ENCODE data around the gene EPHB2.

The EPHB2 gene

DNA sequence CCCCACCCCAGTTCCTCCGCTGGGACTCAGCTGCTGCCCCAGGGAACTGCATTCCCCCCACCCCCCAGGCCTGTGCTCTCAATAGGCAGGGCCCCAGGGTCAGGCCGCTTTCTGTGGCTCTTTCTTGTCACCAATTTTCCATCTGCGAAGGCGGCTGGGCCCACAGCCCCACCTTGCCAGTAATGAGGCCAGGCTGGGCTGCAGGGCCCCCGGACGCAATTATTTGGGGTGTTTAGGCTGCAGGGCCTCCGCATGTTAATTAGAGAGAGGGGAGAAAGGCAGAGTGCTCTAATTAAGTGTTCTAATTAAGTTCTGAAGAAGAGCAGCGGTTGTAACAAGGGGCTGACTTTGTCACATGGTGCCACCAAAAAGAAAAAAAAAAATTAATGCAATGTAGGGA is 71.8 kb downstream of the EPHB2 start:
- DNase-seq = no peak

DNA sequence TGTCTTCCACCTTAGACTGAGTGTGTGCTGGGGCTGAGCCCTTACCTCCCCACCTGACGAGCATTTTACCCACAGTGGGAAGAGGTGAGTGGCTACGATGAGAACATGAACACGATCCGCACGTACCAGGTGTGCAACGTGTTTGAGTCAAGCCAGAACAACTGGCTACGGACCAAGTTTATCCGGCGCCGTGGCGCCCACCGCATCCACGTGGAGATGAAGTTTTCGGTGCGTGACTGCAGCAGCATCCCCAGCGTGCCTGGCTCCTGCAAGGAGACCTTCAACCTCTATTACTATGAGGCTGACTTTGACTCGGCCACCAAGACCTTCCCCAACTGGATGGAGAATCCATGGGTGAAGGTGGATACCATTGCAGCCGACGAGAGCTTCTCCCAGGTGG is 73.7 kb downstream of the EPHB2 start:
- DNase-seq = no peak

DNA sequence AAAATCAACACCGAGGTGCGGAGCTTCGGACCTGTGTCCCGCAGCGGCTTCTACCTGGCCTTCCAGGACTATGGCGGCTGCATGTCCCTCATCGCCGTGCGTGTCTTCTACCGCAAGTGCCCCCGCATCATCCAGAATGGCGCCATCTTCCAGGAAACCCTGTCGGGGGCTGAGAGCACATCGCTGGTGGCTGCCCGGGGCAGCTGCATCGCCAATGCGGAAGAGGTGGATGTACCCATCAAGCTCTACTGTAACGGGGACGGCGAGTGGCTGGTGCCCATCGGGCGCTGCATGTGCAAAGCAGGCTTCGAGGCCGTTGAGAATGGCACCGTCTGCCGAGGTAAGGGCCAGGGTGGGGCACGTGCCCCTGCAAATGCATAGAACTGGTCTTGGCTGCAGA is 74.1 kb downstream of the EPHB2 start:
- DNase-seq = no peak

DNA sequence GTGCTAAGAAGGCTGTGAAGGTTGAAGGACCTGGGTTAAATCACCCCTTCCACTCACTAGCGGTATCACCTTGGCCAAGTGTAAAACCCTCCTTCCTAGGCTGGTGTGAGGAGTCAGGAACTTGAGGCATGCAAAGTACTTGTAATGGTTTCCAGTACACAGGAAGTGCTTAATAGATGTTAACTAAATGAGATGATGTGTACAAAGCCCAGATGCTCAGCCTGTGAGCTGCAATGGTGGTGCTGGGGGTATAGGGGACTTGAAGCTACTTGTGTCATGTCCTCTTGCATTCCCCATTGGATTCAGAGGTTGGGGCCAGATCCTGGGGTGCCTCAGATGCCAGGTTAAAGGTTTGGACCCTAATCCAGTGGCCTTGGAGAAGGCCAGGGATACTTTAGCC is 75.5 kb downstream of the EPHB2 start:
- no peak for DNase-seq

DNA sequence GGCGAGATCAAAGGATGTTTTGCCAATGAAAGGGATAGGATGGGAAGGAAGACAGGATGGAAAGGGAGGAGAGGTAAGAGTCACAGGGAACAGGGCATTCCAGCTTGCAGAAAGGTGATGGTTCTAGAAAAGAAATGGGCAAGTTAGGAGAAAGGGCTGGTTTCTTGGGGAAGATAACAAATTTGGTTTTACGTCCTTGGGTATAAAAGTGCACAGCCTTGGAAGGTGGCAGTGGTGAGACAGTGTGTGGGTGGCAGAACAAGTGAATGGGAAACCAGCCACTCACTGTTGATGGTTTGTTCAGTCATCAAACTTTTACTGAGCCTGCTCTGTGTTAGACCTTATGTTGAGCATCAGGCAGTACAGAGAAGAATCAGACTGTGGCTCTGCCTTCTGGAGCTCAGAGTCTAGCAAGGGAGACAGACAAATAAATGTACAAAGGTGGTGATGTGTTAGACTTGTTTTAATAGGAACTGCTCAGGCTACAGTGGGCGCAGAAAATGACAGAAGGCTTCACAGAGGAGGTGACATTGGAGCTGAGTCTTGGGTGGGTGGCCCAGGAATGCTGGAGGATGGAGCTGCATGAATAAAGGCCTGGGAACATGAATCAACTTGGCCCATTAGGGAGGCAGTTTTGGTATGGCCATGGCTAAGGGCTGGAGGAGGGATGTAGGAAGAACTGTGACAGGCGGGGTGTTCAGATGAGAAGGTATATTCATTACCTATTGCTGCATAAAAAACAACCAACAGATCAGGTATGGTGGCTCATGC is 76.3 kb downstream of the EPHB2 start:
- no peak for DNase-seq

DNA sequence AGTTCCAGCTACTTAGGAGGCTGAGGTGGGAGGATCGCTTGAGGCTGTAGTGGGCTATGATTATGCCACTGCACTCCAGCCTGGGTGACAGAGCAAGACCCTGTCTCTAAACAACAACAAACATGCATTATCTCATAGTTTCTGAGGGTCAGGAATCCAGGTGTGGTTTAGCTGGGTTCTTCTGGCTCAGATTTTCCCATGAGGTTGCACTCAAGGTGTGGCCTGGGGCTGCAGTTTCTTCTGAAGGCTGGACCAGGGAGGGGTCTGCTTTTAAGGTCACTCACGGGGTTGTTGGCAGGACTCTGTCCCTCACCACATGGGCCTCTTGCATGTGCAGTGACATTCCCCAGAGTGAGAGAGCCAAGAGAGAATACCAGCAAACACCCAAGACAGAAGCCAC is 77.0 kb downstream of the EPHB2 start:
- DNase-seq = no peak

DNA sequence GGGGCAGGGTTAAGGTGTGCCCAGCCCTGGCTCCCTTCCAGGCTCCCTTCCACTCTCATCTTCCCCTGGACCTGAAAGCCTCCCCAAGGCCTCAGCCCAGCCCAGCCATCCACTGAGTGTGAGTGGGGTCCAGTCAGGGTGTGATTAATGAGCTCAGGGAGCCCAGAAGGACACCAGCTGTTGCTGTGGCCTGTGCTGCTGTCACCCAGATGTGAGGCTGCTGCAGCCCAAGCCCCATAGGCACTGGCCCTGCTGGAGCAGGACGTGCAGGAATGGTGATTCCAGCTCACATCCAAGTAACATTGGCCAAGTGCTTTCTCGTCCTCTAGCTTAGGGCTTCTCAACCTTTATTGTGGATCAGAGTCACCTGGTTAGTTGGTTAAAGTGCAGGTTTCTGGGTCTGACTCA is 77.6 kb downstream of the EPHB2 start:
- no peak for DNase-seq

DNA sequence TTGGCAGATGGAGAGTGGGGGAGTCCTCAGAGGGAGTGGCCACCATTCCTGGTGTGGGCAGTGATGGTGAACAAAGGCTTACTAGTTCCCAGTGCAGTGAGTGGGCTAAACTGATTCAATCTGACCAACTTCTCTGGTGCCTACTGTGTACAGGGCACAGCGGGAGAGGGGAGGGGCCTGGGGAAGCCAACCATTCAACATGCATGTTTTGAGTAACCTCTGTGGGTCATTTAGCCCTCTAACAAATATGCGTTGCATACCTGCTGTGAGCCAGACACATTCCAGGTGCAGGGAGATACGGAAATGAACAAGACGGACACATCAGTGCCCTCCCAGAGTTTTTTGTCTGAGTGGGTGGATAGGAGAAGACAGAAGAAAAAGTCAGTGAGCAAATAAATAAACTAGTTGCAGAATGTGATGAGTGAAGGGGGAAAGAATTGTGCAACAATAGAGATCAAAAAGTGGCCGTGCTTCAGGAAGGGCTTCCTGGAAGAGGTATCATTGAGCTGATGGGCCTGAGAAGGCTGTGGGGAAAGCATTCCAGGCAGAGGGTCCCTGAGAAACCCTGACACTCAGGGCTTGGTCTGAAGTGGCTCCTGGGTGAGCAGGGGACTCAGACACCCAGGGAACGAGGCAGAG is 78.8 kb downstream of the EPHB2 start:
- DNase-seq = no peak

DNA sequence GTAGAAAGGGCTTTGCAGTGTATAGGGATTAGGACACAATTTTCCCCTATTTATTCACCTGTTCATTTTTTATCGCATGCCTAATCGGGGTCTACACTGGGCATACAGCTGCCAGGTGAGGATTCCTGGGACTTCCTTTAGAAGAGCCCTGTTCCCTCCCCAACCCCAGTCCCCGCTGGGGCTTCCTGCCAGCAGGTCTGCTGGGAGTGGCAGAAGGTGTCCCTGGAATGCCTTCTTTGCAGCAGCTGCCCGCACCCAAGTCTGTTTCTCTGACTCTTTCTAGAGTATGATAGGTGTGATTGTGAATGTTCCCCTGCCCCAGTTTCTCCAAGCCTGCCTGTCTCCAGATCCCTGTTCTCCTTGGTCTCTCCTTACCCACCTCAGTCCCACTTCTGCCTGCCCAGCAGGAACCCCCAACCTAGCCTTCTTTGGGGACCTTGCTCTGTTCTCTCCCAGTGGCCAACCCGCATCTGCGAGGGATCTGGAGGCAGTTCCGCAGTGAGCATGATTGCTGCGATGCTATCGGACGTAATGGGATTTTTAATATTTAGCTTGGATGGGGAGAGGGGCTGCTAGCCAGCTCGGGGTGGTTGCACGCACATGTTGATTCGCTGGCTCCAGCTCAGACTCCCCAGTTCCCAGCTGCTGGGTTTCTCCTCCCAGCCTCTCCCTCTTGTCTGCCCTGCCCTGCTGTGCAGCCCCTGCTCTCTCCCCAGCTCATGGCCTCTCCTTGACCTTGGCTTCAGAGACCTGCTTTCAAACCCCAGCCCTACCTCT is 79.8 kb downstream of the EPHB2 start:
- DNase-seq = no peak

DNA sequence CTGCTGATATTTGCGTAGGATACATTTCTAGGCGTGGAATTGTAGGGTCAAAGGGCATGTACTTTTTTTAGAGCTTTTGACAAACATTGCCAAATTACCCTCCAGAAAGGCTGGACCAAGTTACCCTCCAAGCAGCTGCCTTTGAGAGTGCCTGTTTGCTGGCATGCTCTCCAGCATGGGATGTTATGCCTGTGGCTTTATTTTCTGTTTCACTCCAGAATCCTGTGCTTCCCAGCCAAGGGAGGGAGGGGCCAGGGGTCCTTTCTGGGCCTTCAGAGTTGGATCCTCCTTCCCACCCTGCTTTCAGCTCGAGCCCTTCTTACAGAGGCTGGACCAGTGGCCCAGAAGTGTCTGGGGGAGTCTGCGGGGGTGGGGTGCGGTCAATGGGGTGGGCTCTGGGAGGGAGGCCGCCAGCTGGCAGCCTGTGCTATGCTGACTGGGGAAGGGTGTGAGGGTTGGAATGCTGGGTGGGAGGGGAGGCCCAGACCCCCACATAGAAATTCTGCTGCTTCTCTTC is 81.2 kb downstream of the EPHB2 start:
- DNase-seq = no peak

DNA sequence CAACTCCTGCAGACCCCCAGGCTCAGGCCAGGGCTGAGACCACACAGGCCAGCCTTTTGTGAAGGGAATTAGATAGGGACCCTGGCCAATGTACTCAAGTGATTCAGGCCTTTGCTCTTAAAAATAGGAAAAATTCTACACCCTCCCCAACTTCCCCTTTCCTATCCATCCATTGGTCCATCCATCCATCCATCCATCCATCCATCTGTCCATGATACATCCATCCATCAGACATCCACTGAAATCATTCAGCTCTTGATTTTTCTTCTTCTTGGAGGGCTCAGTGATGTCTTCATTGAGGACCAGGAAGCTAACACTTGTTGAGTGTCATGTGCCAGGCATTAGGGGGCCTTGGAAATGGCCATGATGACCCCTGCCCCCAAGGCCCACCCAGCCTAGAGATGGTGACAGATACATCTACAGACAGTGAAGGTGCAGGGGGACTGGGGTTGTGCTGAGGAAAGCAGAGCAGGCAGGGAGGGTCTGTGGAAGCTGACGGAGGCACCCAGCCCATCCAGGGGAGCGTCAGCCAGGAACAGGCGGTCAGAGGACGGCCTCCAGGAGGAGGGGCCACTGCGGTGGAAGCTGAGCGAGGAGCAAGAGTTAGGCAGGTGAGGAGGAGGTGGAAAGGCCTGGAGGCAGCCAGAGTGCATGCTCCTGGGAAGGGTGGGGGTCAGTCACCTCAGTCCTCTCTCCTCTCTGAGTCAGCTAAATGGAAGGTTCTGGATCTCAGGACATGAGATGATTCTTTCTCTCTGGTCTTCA is 81.9 kb downstream of the EPHB2 start:
- DNase-seq = no peak

DNA sequence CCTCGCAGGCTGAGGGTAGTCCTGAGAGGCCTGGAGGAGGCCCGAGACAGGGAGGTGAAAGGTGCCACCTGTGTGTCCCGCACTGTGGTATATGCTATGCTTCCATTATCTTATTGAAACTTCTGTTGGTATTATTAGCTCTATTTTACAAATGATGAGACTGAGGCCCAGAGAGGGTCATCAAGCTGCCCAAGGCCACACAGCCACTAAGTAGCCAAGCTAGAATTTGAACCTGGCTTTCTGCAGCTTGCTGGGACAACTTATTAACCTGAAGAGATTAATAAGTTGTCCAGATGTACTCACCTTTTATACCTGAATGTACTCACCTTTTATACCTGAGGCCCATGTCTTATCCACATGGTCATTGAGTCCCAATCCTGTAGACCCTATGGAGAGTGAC is 83.0 kb downstream of the EPHB2 start:
- no peak for DNase-seq

DNA sequence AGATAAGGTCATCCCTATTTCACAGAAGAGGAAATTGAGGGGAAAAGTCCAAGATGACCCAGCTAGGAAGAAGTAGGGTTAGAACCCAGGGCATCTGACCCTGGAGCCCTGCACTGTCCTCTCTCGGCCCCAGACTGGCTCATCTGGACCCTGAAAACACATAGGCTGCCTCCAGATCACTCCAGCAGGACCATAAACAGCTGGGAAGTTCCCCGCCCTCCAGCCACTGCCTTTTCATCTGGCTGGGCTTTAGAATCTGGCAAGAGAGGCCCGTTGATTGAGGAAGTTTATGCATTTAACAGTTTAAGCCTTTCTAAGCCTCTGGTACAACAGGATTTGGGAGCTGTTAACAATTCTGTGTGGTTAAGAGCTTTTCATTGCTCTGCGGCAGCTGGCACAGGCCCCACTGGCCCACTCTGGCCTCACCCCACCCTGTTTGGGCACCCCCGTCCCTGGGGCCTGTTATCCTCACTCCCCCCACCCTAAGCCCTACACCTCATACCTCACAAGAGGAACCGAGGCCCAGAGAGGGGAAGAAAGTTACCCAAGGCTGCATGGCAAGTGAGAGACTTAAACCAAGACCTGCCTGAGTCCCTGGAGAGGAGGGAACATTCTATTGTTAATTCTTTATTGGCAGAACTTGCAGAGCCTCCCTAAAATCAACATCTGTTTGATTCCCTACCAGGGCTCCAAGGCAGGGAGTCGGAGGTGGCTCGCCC is 84.2 kb downstream of the EPHB2 start:
- no peak for DNase-seq

DNA sequence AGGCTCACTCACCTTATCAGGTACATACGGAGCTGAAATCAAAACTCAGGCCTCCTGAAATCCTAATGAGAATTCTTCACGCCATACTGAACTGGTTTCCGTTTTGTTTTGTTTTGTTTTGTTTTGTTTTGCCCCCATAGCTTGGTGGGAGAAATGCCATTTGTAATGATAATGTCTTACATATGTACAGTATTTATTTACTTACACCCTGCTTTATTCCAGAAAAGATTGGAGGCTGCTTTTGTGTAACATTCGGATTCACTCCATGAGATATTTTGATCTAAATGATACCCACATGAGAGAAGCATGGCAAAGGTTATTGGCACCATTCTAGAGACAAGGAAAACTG is 84.7 kb downstream of the EPHB2 start:
- no peak for DNase-seq

DNA sequence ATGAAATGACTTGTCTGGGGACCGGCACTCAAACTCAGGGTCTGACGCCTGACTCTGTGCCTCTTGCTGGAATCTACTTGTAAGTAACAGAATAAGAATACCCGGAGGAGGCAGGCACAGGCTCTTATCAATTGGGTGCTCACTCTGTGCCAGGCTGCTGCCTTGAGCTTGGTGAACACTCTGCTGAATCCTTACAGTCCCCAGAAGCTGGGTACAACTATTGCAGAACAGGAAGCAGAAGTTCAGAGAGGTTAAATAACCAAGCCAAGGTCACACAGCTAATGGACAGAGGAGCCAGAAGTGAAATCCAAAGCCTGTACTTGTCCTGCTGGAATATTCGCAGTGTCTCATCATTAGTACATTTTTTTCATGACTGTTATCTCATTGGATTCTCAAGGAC is 86.0 kb downstream of the EPHB2 start:
- DNase-seq = no peak

DNA sequence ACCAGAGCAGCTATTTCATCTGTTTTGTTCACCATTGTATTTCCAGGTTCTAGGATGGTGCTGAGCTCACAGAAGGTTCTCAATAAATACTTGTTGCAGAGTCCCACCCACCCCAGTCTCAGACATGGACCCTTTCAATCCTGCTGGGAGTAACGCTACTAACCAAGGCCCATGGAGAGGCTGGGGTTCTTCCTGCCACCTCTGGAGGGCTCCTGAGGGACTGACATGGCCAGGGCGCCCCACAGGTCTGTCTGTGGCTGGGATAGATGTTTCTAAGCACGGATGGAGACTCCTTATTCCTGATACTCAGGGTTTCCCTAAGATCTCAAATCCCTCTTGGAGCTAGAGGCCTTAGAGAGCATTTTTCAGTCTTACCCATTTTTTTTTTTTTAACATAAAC is 87.4 kb downstream of the EPHB2 start:
- no peak for DNase-seq

DNA sequence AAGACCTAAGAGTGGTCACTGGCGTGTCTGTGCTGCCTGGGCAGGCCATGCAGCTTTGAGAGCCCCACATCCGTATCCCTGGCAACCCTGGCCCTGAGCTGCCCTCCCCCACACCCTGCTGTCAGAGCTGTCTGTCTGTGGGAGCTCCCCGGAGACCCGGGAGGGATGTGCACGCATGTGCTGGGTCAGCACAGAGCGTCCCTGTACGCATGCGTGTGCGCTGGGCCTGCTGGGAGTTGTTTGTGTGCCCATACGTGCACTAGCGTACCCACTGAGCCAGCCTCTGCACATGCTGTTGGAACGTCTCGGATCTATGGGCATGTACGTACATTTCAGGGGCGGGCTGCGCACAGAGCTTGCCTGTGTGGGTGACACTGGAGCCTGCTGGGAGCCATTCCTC is 89.3 kb downstream of the EPHB2 start:
- DNase-seq = no peak

DNA sequence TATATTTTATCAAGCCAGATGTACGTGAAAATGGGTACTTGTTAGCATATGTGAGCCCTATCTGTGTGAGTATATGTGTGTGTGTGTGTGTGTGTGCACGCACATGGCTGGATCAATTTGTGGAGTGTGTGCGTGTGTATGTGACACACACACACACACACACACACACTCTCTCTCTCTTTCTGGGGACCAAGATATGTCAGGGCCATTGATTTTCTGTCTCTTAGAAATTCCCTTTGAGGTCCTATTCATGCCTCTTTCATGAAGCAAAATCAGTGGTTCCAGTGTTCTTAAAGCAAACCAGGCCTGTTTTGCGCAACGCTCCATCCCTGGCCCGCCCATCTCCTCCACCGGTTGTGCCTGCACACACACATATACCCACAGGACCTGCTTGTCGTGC is 90.0 kb downstream of the EPHB2 start:
- no peak for DNase-seq

DNA sequence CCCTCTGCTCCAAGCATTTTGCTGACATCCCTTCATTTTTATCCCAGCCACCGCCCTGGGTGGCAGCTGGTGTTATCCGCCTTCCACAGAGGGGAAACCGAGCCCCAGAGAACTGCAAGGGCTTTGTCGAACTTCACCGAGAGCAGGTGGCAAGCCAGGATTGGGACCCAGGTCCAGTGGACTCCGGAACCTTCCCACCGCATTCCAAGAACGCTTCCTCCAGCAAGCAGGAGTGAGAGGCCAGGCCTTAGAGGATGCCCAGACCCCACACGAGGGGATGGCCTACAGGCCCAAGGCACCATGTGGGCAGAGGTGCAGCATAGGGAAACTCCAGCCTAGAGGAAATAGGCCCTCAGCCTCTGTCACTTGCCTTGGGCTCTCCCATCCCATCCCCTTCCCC is 90.7 kb downstream of the EPHB2 start:
- no peak for DNase-seq

DNA sequence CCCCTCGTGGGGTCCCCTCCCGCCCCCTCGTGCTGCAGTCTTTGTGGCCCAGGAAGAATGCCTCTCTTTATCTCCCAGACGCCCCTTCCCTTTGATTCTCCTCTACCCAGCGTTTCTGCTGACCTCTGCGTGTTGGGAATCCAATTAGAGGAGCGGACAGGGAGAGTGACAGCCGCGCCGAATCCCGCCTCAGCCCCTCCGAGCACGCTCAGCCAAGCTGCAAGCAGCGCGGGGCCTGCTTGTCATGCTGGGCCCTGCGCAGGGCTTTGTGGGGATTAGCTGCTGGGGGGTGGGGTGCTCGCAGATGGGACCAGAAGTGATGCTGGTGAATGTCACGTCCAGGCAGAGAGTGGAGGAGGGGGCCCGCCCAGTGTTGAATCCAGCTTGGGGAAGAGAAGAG is 91.1 kb downstream of the EPHB2 start:
- no peak for DNase-seq

DNA sequence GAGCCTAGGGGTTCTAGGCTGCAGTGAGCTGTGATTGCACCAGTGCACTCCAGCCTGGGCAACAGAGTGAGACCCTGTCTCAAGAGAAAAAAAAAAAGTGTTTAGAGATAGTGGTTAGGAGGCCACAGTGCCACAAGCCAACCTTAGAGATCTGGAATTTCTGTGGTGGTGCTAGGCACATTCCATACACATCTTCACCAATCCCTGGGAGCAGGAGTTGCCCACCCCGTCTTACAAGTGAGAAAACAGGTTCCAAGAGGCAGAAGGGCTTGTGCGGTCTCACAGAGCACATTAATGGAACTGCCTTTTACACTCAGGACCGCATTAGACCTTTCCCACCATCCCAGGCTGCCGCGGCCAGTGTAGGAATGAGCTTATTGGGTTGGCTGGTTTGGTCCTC is 93.2 kb downstream of the EPHB2 start:
- DNase-seq = no peak

DNA sequence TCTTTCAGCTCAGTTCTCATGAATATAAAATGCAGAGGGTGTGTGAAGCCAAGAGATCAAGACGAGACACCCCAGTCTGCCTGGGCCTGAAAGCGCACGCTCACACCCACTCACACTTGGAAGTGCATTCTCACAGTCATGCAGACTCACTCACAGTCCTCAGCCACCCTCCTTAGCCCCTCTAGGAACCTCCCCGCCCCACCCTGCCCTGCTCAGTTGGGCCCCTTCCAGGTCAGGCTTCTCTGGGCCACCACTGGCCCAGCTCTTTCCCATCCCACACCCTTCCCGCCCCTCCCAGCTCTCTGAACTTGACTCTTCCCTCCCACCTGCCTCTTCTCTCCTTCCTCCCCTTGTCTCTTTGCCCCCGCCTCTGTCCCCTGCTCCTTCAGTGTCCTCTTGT is 93.8 kb downstream of the EPHB2 start:
- DNase-seq = no peak

All from CD4-positive, alpha-beta T cell treated with Interleukin-1 beta for 1 hour (primary cell).